ENCODE data around the gene CERS3. TPM values are rescaled to one million over a fixed set of nuclear protein-coding genes. Genes with fewer than 3 reads are reported as not detected.

The CERS3 gene
- total and polyA plus RNA-seq, 10 of the 15 experiments (the other 5 are each of a cell fraction or from before 2014, with no cell fraction given), result not detected

DNA sequence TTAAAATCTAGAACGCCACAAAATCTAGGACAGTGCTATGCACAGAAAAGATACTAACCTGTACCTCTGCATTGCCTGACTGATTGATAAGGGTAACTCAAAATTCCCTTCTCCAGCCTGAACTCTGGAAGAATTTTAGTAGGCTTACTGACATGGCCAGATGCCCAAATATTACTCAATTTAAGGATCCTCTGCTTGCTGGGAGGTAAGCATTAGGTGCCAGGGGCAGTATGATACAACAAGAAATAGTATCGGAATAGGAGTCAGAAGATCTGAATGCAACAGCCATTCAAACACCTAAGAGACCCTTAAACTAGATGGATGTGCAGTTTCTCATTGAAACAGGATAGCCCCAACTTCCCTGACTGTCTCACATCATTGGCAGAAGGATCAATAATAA is 45.4 kb downstream of the CERS3 start (continued):
- TF ChIP-seq, protein P1, sequence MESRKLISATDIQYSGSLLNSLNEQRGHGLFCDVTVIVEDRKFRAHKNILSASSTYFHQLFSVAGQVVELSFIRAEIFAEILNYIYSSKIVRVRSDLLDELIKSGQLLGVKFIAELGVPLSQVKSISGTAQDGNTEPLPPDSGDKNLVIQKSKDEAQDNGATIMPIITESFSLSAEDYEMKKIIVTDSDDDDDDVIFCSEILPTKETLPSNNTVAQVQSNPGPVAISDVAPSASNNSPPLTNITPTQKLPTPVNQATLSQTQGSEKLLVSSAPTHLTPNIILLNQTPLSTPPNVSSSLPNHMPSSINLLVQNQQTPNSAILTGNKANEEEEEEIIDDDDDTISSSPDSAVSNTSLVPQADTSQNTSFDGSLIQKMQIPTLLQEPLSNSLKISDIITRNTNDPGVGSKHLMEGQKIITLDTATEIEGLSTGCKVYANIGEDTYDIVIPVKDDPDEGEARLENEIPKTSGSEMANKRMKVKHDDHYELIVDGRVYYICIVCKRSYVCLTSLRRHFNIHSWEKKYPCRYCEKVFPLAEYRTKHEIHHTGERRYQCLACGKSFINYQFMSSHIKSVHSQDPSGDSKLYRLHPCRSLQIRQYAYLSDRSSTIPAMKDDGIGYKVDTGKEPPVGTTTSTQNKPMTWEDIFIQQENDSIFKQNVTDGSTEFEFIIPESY (IDR thresholded peaks at IDR 0.05), result no peak
- no peak for TF ChIP-seq POLR2AphosphoS2 (IDR thresholded peaks at IDR 0.05; ENCODE audit: low read depth, low read length)
- TF ChIP-seq WRNIP1 (IDR thresholded peaks at IDR 0.05; ENCODE audit: borderline replicate concordance, low read depth, low read length), result no peak
- TF ChIP-seq BMI1 (IDR thresholded peaks at IDR 0.05; ENCODE audit: borderline replicate concordance), result no peak

DNA sequence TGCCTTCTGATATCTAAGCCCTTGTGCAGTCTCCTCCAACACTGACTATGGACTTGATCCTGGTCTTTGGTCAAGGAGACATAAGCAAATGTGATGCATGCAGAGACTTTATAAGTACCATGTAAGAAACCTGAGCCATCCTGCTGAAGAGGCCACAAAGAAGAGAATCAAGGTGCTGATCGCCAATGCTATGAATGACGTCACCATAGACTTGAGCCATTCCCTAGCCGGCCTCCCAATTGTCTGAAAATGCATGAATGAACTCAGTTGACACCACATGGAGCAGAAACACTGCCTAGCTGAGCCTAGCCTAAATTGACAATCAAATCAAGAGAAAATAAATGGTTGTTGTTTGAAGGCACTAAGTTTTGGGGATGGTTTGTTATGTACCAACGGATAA is 51.9 kb downstream of the CERS3 start:
- Histone ChIP-seq H3K9me3 (replicated peaks; ENCODE audit: control insufficient read depth, insufficient read depth, low read length) (no peaks in the 10 kb centered on the region; the same call in 2 of the 3 replicates), H2AFZ (ENCODE audit: control insufficient read depth, low read depth, low read length) (no peak overlapping the region), H3K79me2 (ENCODE audit: control insufficient read depth, insufficient read depth, low read length) (no peaks in the 10 kb centered on the region), H3K4me2 (ENCODE audit: control insufficient read depth, insufficient read depth) (no peak overlapping the region), H3K36me3 (ENCODE audit: control insufficient read depth in 2 of 2, insufficient read depth in 2 of 2, low read length in 1 of 2) (no peaks in the 10 kb centered on the region), H3K27ac (ENCODE audit: control insufficient read depth, insufficient read depth) (no peak overlapping the region), H3K4me3 (no peak overlapping the region), H3K9ac (ENCODE audit: control insufficient read depth, insufficient read depth, low read length) (no peak overlapping the region), H3K4me1 (ENCODE audit: control insufficient read depth, insufficient read depth, low read length) (no peaks in the 10 kb centered on the region), H3K27me3 (replicated peaks in 1 of 2; ENCODE audit: control insufficient read depth in 2 of 2, insufficient read depth in 2 of 2, low read length in 1 of 2) (no peaks in the 10 kb centered on the region), H4K20me1 (ENCODE audit: control insufficient read depth, insufficient read depth) (no peaks in the 10 kb centered on the region)
- intact Hi-C loops (cut with micrococcal nuclease; ENCODE audit: unreplicated experiment), result no loop called here
- RAD21 ChIA-PET (ENCODE audit: unreplicated experiment), result no interaction called here
- POLR2A ChIA-PET, result no interaction called here
- 7% methylated on average over 4 of the region's 4 CpGs for WGBS (ENCODE audit: insufficient coverage, insufficient replicate concordance, low lambda C conversion rate, missing lambda C conversion rate)
- DNase-seq (ENCODE audit: low read depth, low spot score) (no peak), FAIRE-seq (no peak), ATAC-seq (no peak)
- no TSS peak for BruUV-seq (replicated peaks)
- TF ChIP-seq KLF5 (IDR thresholded peaks at IDR 0.05; ENCODE audit: partially characterized antibody) (no peak), TCF3 (IDR thresholded peaks at IDR 0.05; ENCODE audit: borderline replicate concordance, insufficient read depth, low read depth, low read length) (no peak), HDAC6 (IDR thresholded peaks at IDR 0.05; ENCODE audit: unreplicated experiment) (no peak), EZH2 (IDR thresholded peaks at IDR 0.05; ENCODE audit: borderline replicate concordance, control insufficient read depth, low read depth, low read length) (no peak)
- TF ChIP-seq, protein P2, sequence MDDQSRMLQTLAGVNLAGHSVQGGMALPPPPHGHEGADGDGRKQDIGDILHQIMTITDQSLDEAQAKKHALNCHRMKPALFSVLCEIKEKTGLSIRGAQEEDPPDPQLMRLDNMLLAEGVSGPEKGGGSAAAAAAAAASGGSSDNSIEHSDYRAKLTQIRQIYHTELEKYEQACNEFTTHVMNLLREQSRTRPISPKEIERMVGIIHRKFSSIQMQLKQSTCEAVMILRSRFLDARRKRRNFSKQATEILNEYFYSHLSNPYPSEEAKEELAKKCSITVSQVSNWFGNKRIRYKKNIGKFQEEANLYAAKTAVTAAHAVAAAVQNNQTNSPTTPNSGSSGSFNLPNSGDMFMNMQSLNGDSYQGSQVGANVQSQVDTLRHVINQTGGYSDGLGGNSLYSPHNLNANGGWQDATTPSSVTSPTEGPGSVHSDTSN (IDR thresholded peaks at IDR 0.05; ENCODE audit: insufficient replicate concordance, low read depth, low read length), result no peak
- SMC1A ChIA-PET (ENCODE audit: uncharacterized antibody, unreplicated experiment), result interaction anchor here (1.1 kb wide), 1 partner anchor 11 kb away, joined by 3 read pairs; no protein-coding TSS in a partner anchor
- CTCF ChIA-PET, result interaction anchor here (1.4 kb wide), 1 partner anchor 13 kb away, joined by 4 read pairs; no protein-coding TSS in a partner anchor
- in situ Hi-C loops (cut with MboI), result no loop called here
